Occipital lobe (tissue), 2 donors: ENCODE results near the gene PHLPP1. TPM values are rescaled to one million over a fixed set of nuclear protein-coding genes. Genes with fewer than 3 reads are reported as not detected.
"Not testable (repeated sequence)": the region's sequence is repeated elsewhere in the genome, so short reads cannot be mapped to it uniquely, and the experiment has no call there.

ENCODE experiments used
- DNase-seq: peaks from one replicate; lab custom pipeline; 2025; lab: John Stamatoyannopoulos, UW
- total RNA-seq: library from RNA; depleted of rRNA; stranded (reverse); fragments of >200 nt; gene quantifications from one replicate; pipeline ENCODE4 v1.2.3, GENCODE V29; 2014

Gene PHLPP1
- 22.6 TPM for total RNA-seq

DNA sequence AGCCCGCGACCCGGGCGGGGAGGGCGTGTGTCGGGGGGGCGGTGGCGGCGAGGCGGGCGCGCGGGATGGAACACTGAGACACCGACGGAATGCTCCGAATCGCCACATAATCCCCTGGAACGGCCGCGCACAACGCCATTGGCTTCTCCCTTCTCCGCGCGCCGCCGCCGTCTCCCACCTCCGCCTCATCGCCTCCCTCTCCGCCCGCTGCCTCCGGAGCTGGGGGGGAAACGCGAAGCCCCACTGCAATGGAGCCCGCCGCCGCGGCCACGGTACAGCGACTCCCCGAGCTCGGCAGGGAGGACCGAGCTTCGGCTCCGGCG lies at the start of gene PHLPP1:
PHLPP1 (plus strand) TSS at position 106 of the 323 bp plus-strand sequence; CDS start at position 249, 143 bp downstream.
- DNase-seq = no peak

DNA sequence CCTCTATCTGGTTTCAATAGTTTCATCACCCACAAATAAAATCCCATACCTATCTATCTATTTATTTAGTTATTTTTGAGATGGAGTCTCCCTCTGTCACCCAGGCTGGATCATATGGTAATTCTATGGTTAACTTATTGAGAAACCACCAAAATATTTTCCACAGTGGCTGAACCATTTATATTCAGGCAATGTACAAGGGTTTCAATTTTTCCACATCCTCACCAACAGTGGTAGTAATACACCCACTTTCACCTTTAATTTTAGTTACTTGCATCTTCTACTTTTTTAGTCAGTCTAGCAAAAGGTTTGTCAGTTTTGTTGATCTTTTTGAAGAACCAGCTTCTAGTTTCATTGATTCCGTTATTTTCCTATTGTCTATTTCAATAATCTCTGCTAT lies 46.1 kb upstream of the PHLPP1 start:
- no peak for DNase-seq

DNA sequence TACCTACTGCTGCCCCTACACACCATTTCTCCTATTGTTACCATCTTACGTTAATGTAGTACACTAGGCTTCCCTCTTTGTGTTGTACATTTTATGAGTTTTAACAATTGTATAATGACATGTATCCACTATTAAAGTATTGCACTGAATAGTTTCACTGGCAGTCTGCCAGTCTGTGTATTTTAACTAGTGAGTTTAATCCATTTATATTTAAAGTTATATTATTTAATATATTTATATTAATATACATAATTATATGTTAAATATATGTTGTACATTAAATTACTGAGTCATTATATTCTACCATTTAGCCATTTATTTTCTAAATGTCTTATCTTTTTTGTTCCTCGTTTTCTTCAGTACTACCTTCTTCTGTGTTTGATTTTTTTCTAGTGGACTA lies 44.8 kb upstream of the PHLPP1 start:
- DNase-seq = no peak

DNA sequence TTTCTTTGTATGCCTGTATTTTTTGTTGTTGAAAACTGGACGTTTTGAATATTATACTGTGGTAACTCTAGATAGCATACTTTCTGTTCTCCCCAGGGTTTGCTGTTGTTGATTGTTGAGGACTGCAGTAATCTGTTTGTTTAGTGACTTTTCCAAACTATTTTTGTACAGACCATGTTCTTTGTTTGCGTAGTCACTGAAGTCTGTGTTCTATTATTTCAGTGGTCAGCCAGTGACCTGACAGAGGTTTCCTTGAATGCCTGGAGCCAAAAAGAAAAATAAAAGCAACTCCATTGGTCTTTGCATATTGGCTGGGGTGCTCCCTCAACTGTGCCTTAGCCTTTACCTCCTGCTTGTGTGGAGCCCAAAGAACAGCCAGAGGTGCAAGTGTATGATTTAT lies 42.7 kb upstream of the PHLPP1 start:
- DNase-seq = no peak

DNA sequence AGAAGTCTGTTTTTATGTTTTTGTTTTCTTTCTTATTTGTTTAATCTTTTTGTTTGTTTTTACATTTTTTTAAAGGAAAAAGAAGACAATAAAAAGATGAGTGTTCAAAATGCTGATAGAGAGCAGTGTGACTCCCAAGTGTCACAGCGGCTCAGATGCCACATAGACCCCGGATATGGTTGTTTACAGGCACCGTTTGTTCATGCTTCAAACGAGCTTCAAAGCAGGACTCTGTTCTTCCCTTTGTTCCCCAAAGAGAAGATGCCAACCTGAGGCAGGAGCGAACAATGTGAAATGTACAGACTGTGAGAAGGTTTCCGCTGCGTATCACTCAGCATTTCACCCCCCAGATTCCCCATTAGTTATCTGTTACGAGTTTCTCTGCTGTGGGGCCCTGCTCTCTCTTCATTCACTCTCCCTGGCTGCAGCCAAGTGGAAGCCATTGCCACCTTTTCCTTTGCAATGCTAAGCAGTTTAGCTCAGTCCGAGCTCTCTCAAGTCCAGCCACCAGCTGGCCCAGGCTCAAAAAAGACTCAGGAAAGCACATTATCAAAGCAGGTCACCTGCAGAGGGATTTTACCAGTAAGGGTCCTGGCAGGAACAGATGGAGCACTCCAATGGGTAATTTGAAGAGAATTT lies 36.4 kb upstream of the PHLPP1 start:
- DNase-seq = no peak

DNA sequence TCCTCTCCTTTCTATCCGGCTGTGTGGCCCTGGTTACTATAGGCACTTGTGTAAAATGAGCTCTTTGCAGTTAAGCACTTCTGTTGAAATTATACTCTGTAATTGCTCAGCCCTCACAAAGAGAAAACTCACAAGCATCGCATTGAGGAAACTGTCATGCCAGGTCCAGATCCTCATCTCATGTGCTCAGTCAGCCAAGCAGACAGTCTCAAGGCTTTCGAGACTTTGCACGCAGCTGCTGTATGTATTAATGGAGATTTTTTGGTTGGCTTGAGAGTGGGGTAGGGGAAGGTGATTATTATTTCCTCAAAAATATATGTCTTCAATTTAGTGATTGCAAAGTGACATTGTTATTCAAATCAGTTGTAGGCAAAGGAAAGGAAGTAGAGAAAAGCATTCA lies 33.0 kb upstream of the PHLPP1 start:
- no peak for DNase-seq

DNA sequence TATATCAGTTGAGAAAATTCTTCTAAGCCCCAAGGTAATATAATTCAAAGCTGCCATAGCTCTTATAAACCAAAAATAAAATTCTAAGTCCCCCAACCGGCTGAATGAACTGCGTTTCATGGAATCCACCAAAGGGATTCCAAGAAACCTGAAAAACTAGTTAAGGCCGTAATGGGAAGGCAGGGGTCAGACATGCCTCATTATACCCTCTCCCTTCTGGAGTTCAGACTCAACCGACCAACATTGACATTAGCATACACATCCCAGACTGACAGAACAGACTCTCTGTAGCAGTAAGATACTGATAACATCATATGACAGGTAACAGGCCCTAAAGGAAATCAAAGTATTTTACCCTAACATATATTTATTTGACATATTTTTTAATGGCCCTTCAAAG lies 31.4 kb upstream of the PHLPP1 start:
- DNase-seq = no peak

DNA sequence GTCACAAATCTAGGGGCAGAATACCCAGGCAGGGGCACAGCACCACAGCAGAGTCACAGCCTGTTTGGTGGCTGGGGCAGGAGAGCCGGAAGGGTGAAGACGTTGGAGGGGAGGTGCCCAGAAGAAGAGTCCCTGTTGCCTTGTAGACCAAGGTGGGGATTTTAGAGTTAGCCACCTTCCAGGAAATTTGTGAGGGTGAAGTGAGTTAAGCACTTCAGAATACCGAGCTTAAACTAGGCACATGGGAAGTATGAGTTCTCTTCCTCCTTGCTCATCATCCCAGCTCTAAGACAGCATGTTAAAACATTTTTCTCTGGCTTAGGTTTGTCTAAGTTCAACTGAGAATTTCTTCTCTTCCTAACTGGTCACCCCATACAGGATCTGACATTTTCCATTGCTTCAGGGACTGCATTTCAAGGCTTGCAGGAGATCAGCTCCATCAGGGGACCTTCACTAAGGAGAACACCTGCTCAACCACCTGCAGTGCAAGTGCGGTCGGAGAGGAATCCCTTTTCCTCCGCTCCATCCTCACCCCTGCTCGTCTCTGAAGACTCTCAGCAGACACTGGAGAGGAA lies 26.5 kb upstream of the PHLPP1 start:
- DNase-seq = no peak

DNA sequence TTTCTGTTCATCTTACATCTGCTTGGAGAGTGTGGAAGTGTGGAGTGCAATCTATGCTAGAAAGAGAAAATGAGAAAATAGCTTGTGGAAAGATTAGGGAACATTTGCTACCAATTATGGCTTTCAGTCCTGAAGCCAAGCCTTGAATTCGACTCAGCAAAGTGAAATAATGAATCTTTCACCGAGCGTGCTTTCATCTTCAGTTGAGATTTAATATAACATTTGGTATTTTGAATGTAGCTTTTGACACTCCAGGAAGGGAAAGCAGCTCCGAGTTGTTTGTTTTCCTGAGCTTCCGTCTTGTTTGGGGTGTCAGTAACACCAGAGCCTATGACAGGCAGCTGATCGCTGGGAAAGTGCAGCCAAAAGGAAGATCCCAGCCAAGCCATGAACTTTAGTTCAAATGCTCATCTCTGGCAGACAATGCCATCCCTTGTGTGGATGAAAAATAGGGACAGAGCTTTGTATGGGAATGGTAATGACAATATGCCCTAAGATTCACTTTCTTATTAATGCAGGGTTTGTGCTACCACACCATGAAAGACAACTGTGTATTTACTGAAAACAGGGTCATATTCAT lies 25.0 kb upstream of the PHLPP1 start:
- DNase-seq = peak; percentile 75

DNA sequence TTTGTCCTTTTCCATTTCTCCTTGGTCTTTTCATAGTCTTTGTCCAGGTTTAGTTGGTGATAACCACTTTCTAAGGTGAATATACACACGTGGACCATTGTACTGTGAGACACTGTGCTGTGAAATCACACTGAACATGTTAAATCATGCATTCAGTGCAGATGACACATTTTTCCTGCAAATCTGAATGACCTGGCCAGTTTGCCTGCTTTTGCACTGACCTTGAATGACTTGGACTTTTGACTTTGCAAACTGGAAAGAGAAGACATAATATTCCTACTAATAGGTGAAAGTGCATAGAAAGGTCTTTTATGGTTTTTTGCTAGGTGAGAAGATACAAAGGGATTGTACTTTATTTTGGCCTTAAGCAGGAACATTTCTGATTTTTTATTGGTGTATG lies 21.7 kb upstream of the PHLPP1 start:
- no peak for DNase-seq

DNA sequence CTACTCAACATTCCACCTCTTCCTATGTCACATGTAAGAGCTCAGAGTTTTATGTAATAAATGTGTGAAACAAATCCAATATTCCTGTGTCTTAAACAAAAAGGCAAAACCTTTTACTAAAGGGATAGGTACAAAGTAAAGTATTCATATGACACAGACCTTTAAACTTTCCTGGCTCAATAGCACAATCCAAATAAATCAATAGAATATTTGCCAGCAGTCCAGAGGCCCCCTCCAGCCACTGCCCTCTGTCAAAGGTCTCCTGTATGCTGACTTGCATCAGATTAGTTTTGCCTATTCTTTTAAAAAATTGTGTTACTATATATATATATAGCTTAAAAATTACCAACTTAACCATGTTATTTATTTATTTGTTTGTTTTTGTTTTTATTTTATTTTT lies 17.7 kb upstream of the PHLPP1 start:
- no peak for DNase-seq

DNA sequence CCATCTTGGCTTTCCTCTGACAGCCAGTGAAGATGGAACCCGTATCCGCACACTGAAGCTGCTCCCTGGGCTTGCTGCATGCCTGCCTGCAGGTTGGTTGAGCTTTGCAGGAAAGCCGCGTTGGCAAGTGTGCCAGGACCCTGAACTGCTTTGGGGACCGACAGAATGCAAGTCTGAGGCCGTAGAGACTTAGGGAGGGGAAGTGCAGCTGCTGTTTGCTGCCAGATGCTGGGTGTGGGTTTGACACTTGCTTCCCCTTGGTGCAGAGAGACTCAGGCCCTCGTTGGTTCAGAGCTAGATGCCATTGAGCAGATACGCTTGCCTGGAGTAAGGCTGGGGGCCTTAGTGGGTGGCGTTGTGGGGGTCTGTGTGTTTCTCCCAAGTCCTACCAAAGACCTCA lies 13.1 kb upstream of the PHLPP1 start:
- no peak for DNase-seq

DNA sequence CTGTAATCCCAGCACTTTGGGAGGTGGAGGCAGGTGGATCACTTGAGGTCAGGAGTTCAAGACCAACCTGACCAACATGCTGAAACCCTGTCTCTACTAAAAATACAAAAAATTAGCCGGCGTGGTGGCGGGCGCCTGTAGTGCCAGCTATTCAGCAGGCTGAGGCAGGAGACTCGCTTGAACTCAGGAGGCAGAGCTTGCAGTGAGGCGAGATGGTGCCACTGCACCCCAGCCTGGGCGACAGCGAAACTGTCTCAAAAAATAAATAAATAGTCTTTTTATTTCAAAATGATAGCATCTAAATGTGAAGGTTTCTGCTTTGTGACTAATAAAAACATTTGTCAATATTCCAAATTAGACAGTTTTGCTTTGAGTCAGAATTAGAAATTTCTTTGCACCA lies 8.5 kb upstream of the PHLPP1 start:
- DNase-seq = not testable (repeated sequence)

DNA sequence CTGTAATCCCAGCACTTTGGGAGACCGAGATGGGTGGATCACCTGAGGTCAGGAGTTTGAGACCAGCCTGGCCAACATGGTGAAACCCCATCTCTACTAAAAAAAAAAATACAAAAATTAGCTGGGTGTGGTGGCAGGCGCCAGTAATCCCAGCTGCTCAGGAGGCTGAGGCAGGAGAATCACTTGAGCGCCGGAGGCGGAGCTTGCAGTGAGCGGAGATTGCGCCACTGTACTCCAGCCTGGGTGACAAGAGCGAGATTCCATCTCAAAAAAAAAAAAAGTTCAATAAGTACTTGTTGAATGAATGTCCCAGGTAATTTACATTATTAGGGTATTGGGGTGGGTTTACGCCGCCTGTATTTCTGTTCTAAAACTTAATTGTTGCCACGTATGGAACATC lies 5.4 kb upstream of the PHLPP1 start:
- DNase-seq = not testable (repeated sequence)

DNA sequence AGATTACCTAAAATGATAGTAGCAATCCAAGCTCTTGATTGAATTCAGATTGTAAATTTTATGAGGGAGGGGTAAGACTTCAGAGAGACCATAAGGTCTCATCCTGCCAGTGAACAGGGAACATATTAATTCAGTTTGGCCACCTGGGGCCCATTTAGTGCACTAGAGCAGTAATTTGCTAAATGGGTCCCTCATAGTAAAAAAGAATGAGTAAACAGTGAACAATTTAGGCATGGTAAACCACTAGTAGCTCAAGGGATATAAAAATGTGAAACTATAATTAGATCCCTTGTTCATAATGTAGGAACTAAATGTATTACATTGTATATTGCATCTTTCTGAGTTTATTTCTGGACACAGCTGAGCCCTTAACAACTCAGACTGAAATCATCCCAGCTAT lies 4.9 kb upstream of the PHLPP1 start:
- no peak for DNase-seq

DNA sequence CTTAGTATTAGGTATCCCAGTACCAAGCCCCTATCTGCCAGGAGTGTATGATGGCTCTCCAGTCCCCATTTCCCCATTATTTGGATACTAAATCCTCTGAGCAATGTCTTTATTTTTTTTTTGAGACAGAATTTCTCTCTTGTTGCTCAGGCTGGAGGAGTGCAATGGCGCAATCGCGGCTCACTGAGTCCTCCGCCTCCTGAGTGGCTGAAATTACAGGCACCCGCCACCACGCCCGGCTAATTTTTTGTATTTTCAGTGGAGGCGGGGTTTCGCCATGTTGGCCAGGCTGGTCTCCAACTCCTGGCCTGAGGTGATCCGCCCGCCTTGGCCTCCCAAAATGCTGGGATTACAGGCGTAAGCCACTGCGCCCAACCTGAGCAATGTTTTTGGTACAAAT lies 3.6 kb upstream of the PHLPP1 start:
- no peak for DNase-seq

DNA sequence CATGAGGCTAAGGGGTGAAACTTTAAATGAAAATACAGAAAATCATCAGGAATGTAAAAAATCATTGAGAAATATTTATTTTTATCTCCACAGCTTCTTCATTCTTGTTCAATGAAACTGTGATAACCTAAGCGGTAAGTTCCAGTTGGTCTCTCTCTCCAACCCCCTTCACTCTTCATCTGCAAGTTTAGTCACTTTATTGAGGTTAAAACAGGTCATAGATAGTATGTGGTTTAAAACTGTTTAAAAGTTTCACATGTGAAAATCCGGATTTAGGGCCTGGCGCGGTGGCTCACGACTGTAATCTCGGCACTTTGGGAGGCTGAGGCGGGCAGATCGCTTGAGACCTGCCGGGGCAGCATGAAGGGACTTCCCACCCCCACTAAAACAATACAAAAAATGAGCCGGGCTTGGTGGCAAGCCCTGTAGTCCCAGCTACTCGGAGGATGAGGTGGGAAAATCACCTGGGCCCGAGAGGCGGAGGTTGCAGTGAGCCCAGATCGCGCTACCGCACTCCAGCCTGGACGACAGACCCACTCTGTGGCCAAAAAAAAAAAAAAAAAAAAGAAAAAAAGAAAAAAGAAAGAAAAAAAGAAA lies 1.6 kb upstream of the PHLPP1 start:
- DNase-seq = no peak

DNA sequence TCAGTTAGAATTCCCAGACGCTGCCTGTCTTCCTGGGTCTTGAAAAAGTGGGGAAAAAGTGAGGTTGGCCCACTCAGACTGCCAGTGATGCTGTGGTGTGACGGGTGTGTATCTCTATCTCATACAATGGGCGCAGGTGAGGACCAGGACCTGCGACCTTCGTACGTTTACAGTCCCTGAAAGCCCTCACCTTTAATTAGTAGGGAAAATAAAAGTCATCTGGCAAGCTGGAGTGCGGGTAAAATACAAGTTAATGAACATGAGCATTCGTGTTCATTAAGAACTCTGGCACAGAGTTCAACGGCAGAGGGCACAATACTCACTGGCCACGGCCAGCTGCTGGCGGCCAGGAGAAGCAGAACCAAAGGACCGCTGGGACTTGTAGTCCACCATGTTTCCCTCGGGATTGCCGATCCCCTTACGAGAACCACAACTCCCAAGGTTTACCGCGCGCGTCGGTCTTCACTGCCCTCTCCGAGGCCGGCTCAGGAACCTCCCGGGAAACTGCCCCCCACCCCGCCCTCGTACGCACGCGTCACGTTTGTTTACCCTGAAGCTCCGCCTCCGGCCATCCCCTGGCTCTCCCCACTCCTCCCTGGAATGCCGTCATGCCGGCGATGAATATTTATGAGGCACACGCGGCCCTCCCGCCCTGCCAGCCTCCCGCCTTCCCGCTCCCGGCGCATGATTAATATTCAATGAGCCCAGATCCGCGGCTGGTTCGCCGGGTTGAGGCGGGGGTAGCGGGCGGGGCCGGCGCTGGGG lies 488 bp upstream of the PHLPP1 start:
- peak; percentile 100 for DNase-seq

DNA sequence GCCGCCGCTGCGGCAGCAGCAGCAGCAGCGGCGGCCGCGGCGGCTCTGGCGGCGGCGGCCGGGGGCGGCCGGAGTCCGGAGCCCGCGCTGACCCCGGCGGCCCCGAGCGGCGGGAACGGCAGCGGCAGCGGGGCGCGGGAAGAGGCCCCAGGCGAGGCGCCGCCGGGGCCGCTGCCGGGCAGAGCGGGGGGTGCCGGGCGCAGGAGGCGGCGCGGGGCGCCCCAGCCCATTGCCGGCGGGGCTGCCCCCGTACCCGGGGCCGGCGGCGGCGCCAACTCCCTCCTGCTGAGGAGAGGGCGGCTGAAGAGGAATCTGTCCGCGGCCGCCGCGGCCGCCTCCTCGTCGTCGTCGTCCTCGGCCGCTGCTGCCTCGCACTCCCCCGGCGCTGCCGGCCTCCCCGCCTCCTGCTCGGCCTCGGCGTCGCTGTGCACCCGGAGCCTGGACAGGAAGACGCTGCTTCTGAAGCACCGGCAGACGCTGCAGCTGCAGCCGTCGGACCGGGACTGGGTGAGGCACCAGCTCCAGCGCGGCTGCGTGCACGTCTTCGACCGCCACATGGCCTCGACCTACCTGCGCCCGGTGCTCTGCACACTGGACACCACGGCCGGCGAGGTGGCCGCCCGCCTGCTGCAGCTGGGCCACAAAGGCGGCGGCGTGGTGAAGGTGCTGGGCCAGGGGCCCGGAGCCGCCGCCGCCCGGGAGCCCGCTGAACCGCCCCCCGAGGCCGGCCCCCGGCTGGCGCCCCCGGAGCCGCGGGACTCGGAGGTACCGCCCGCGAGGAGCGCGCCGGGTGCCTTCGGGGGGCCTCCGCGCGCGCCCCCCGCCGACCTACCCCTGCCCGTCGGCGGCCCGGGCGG lies 646 bp downstream of the PHLPP1 start:
- DNase-seq = peak; percentile 8

DNA sequence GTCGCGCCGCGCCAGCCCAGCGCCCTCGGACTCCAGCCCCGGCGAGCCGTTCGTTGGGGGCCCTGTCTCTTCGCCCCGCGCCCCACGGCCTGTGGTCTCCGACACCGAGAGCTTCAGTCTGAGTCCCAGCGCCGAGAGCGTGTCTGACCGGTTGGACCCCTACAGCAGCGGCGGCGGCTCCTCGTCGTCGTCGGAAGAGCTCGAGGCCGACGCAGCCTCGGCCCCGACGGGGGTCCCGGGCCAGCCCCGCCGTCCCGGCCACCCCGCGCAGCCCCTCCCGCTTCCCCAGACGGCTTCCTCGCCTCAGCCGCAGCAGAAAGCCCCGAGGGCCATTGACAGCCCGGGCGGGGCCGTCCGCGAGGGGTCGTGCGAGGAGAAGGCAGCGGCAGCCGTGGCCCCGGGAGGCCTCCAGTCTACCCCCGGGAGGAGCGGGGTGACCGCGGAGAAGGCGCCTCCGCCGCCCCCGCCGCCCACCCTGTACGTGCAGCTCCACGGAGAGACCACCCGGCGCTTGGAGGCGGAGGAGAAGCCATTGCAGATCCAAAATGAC lies 1.4 kb downstream of the PHLPP1 start:
- no peak for DNase-seq
